Medulla oblongata (tissue), 1 donor: ENCODE results near the gene CACNA1E.
A peak's percentile ranks its signal among the peaks of the same experiment; 100 is the strongest.

Experiments used
- DNase-seq: peaks from one replicate; pipeline ENCODE4 v3.0.0-alpha.2; 2015; ENCODE audit errors: extremely low spot score

CACNA1E gene

DNA sequence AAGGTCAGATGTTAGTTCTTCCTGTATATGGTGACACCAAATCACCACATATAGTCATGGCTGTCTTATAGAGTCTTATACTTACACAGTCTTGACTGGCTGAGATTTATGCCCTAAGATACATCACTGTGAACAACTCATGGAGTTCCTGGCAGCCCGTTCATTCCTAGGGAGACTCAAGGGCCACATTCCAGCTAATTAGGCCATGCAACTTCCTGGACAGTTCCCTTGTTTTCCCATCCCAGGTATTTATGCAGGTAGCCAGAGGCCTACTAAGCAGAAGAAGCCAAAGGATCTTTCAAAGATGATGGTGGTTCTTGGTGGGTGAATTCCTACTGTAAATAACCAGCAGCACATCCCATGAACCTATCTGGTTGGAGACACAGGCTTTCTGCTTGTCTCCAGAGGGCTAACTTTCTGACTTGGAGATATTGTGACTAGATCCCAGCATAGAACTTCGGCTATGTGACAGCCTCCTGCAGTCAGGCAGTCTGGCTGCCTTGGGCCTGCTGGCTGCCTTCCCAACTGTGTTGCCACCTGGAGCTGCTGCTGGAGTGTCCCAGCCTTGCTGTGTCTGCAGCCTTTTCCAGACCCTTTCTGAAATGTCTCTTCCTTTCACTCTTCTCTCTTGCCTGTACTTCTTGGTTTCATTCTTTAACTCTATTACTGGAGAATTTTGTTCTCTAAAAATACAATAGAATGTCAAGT lies 283.8 kb downstream of the CACNA1E start:
- no peak for DNase-seq

DNA sequence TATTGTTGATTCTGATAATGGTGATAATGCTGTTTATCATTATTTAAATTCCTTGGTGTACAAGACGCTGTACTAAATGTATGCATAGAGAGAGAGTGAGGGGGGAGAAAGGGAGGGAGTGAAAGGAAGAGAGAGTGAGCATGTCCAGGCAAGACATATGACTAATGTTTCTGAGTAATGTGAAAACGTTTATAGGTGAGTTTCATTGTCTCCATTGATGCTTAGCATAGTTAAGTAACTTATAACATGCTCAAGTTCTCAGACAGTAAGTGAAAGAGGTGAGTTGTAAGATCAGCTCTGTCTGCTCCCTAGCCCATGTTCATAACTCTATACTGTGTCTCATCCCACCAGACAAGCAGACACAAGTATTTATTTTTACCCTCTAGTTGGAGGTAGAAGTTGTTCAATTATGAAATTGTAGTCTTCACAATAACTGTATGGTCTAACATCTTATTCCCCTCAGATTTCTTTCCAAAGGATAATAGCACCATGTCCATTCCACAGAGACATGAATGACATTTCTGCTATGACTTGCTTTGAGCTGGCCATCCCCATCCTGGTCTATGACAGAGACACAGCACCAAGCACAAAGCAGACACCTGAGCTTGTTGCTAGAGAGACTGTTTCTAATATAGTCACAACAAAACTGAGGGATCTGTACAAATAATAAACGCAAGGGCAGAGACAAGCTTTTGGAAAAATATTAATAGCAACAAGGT lies 285.1 kb downstream of the CACNA1E start:
- no peak for DNase-seq

DNA sequence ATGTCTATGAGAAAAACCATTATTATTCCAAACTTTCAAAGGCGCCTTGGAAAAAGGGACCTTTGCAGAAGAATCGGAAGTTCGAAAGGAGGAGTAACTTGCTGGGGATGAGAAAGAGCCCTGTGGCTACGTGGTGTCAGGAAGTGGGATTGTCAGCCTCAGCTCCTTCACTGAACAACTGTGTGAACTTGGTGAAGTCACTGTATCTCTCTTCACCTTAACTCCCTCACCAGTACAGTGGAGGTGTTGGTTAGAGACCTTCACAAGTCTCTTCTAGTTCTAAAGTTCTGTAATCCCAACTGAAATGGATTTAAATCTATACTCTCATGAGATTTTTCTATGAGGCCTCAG lies 285.6 kb downstream of the CACNA1E start:
- no peak for DNase-seq

DNA sequence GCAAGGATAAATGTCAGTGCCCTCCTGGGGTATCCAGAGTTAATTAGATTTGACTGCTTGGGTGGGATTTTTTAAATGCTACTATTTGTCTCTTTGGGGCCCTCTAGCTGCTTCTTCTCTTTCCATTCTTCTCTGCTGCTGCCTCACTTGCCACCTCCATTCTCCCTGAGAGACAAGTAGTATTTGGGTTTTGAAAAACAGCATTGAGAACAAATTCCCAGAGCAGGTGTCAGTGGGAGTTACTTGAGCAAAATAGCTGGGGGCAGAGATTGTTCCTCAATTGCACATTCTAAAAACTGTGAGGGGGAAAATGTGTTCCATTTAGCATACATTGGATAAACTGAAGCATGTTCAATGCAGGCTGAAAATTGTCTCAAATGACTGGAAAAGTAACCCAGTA lies 286.5 kb downstream of the CACNA1E start:
- no peak for DNase-seq

DNA sequence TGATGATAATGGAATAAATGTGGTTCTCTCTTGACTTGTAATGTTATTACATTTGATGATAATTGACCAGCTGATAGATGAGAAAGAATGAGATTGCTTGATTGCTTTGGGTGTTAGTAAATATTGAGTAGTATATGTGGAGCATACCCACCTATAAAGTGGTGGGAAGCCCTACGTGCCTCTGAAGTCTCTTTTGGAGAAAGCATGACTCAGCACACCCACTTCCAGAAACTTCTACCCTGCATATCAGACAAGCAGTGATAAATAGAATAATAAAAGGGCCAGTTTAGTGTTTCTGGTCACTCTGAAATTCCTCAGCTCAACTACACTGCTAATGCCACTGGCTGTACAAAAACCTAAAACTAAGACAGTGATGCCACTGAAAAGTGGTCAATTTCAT lies 289.4 kb downstream of the CACNA1E start:
- no peak for DNase-seq

DNA sequence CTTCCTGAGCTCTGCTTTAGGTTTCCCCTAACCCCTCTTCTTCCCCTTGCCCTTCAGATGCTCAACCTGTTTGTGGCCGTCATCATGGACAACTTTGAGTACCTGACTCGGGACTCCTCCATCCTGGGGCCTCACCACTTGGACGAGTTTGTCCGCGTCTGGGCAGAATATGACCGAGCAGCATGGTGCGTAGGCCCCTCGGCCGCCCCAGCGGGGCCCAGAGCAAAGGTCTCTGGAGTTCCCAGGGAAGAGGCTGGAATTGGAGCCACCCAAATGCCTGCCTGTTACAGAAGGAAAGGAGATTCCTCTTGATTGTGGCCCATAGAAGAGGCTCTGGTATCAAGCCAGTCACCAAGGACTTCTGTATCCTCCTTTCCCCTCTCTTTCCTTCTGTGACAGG lies 292.7 kb downstream of the CACNA1E start:
- DNase-seq, result no peak

DNA sequence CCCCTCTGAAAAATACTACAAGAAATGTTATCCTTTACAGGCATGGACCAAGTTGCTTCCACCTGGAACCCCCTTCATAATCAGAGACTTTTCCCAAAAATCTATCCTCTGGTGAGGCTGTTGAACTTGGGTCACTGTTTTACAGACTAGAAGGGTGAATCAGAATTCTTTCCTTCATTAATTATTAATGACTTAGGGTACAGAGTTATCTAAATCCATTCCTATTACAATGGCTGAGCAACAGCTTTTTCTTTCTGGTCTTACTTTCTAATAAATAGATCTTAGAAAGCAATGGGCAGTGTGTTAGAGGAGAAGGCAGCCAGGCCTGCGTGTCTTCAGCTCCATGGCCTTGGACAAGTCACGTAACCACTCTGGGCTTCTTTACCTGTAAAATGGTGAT lies 294.0 kb downstream of the CACNA1E start:
- no peak for DNase-seq

DNA sequence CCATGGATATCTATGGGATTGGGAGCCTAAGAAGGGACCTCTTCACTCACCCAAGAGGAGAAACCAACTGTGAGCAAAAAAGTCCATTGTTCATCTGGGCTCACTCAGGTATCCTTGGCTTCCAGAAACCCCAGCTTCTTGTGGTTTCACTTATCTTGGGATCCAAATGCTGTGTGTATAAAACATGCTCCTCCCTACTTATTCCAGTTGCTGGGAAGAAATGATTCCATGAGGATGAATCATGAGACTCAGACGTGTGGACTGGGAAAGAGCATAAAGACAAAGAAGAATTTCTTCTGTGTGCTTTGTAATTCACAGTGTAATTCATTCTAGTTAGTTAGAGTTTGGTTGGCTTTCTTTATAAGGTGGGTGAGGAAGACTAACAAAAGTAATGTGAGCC lies 294.5 kb downstream of the CACNA1E start:
- DNase-seq, result no peak

DNA sequence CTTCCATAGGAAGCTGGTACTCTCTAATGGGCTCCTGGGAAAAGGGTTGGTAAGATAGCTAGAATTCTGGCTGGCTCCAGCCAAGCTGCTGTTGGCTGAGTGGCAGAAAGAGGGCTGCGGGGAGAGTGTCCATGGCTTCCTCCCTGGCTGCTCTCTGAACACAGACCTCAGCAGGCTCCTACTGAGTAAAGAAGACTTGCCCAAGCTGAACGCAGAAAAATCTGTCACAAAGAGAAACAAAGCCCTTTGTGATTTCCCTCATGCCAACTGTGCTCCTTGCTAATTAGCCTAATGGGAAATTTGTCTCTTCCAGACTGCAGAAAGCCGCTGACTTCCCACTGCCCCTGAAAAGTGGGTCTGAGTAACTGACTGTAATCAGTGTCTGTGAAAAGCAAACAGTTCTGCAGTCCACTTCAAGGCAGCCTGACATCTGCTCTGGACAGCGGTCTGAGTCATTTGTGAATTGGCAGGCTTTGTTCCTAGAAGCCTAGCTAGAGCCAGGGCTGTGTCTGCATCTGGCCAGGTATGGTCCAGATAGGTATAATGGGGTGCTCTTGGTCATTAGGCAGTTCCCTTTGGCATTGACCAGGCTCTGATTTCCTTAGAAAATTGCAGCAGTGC lies 295.4 kb downstream of the CACNA1E start:
- DNase-seq, result no peak

DNA sequence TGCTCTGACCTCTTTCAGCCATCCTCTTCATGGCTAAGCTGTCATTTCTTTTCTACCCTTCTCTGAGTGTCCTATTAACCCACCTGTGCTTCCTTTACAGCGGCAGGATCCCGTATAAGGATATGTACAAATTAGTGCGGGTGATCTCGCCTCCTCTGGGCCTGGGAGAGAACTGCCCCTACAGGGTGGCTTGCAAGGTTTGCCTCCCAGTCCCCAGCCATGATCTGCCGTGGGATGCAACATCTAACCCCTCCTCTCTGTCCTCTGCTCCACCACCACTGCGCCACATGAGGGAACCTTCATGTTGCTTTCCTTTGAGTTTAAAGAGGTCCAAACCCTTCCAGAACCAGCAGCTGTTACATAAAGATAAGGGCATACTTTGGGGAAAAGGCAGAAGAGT lies 296.0 kb downstream of the CACNA1E start:
- DNase-seq, result no peak

DNA sequence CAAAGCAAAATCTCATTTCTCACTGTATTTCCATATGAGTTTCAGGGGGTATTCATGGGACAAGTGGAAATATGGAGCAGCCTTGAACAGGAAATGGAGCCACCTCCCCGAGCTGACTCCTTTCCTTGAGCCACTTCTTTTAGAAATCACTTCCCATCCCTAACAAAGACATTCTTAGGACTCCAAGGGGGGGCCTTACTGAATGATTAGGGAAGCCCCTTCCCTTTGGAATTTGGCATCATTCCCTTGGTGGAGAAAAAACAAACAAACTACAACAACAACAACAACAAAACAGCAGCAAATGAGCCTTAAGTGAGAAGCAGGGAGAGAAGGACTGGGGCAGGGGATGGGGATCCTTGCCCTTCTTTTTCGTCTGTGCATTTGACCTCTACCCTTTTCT lies 299.9 kb downstream of the CACNA1E start:
- DNase-seq, result no peak

DNA sequence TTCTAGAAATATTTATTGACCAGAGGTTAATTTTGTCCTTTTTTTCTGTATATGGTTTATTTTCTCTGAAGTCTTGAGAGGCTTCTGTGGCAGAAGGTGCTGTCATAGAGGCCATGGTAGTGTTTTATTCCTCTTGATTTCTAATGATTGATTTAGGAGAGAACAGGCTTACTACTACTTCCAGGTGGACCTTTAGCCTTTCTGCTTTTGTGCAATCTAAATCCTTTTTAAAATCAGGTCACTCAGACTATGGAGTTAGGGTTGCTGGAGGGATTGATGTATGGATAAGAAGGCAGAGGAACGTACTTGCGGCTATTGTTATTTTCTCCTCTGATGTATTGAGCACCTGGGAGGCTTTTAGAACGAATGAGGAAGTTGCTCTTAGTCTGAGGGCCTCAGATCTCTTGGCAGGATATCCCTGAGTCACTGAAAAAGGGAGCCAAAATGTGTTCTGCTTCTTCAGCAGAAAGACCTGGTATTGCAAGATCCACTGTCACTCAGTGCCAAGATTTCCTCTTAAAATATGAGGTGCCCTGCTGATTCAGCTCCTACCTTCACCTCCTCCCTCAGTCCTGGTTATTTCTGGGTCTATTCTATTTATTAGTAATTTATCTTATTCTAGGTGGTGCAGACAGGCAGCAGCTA lies 300.8 kb downstream of the CACNA1E start:
- DNase-seq, result peak; percentile 63

DNA sequence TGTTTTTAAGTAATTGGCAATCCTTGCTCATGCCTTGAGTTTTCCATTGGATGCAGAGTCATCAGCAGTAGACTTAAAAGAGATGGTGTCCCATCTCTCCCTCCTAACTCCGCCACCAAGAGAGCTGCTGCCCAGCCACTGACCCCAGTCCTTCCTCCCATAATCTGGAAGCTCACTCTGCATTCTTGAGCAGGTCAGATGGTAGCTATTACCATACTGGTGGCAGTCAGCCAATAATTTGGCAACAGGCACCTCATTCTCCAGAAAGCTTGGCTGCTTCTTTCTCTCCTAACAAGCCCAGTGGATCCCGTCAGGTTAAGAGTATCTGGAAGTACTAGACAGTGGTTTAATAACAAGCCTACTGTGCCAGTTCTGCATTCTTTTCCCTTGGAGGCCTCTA lies 306.1 kb downstream of the CACNA1E start:
- DNase-seq, result peak; percentile 69

DNA sequence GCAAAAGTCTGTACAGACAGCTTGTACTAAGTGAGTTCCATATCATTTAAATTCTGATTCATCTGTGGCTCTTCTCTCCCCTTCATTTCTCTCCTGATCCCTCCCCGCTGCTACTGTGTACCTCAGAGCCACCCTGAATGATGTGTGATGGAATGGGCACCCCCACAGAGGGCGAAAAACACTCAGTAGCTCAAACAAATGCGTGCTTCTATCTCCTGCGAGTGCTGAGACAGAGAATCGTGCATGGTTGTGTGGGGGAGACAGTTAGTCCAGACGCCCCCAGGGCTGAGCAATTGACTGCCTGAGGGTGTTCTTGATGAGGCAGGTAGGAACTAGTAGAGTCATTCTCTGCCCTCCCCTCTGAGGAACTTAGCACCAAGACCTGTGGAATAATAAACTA lies 308.4 kb downstream of the CACNA1E start:
- DNase-seq, result no peak

DNA sequence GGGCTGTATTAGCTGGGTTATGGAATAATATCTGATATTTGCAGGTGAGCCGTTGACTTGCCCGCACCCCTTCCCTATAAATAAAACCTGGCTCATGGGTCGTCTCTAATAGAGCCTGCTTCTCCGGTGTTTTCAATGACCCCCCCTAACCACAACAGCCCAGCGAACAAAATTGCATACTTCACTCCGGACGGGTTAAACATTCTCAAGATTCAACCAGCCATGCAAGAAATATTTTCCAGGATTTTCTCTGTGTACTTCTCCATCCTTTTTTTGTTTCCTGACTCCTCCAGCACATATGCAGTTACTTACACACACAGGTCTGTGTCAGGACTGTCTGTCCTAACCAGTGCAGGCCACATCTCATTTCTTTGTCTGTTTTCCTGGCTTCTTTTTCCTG lies 310.5 kb downstream of the CACNA1E start:
- no peak for DNase-seq

DNA sequence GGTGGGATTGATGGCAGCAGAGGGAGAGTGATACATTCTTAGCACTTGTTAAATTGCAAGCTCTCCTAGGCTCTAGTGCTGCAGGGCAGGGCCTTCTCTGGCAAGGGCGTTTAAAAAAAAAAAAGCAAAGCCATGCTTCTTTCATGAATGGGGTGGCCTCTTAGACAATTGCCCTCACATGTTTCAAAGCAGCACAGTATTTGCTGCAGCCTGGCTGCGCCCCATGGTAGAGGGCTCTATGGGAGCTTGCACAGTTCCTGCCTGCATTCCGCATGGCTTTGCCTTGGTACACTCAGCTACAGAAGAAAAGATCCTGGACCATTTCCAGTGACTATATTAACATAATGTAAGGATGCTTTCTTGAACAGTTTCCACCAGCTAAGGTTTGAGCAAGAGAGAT lies 311.0 kb downstream of the CACNA1E start:
- no peak for DNase-seq

DNA sequence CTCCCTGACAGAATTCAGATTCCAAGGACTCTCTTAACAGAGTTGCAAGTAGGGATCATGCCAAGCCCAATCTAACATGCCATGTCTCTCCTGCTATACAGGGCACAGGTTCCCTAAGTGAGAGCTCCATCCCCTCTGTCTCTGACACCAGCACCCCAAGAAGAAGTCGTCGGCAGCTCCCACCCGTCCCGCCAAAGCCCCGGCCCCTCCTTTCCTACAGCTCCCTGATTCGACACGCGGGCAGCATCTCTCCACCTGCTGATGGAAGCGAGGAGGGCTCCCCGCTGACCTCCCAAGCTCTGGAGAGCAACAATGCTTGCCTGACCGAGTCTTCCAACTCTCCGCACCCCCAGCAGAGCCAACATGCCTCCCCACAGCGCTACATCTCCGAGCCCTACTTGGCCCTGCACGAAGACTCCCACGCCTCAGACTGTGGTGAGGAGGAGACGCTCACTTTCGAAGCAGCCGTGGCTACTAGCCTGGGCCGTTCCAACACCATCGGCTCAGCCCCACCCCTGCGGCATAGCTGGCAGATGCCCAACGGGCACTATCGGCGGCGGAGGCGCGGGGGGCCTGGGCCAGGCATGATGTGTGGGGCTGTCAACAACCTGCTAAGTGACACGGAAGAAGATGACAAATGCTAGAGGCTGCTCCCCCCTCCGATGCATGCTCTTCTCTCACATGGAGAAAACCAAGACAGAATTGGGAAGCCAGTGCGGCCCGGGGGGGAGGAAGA lies 315.0 kb downstream of the CACNA1E start:
- no peak for DNase-seq

DNA sequence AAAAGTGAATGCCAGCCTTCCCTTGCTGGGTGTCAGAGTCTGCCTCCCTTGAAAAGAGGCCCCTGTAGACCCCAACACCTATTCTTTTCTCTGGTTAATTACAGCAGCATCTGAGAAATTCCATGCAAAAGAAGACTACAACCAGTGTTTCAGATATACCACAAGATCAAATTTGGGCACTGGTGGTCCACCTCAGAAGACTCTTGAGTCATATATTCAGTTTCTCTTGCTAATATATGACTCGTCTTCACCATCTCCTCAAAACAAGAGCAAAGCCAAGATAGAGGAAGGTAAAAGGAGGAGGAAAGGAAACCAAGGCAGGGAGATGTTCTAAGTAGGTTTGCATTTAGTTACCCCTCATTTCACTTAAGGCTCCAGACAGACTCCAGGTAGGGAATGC lies 318.3 kb downstream of the CACNA1E start:
- DNase-seq, result no peak

DNA sequence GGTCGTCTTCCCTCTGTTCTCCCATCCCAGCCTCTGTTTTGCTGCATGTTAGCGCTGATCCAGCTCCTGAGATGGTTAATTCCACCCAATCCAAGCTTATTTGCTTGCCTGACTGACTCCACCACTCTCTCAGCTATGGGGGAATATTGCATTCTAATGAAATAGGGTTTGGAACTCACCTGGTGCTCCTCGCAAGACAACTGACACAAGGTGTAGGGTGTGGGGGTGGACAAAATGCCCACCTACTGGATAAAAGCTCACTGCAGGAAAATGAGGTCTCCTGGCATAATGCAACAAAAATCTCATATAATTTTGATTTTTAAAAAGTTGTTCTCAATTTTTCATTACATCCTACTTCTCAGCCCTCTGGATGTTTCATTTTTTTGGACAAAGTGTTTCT lies 319.1 kb downstream of the CACNA1E start:
- no peak for DNase-seq

DNA sequence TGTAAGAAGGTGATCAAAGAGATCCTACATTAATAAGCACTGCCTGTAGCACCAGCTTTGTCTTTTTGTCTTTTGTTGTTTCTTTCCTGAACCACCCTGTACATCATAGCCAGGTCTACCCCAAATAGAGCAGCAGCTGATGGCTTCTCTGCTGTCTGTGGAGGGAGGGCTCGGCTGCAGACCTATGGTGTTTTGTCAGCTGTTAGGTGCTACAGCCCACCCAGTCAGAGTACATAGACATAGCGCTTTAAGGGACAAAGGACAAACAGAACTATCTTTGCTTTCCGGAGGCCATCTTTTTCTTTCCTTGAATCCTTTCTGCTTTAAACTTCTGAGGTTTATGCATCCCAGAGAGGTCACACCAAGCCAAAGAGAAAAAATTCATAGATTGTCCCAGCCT lies 320.1 kb downstream of the CACNA1E start:
- DNase-seq, result no peak

DNA sequence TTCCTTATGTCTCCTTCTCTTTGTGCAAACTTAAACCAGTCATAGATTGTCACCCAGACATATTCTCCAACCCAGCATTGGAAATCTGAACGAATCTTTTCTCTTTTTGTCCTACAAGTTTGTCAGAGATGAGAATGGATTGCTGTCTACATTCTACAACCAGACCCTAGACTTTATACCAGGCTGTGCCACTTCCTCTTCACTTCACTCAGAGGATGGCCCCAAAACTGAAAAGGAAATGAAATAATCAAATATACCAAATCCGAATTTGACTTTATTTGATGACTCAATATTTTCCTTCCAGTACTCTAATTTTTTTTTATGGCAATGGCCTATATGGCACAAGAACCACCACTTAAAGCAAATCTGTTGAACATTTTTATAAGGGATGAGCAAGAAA lies 321.7 kb downstream of the CACNA1E start:
- DNase-seq, result no peak

DNA sequence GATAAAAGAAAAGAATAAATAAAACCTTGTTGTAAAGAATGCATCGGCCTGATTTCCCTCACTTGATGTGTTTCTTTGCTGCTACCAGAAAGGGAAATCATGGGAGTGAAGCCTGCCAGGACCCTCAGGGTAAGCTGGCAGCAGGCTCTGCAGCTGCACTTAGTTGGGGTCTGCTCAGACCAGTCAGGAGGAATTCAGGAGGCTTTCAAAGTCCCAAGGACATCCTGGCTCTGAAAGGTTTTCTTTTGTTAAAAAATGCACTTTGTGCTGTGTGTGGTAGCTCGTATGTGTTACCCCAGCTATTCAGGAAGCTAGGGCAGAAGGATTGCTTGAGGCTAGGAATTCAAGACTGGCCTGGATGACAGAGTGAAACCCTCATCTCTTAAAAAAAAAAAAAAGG lies 323.4 kb downstream of the CACNA1E start:
- no peak for DNase-seq
